Prostate gland (tissue), 2 donors: ENCODE results near the gene TCP11L2. TPM values are rescaled to one million over a fixed set of nuclear protein-coding genes. Genes with fewer than 3 reads are reported as not detected.

Source experiments
- DNase-seq: peaks from one replicate; pipeline ENCODE4 v3.0.0-alpha.2; 2019; ENCODE audit warnings: low spot score
- H3K27ac ChIP-seq, 2 donors: fragments of 200-600 bp; sonication (generic); 2 replicates each; pipeline ENCODE4 v1.5.1; 2017 to 2019
- H3K27me3 ChIP-seq: fragments of 200-600 bp; sonication (generic); replicated peaks from 2 replicates; pipeline ENCODE4 v1.5.1; 2019; ENCODE audit not compliant: insufficient read depth
- H3K36me3 ChIP-seq, 2 donors: fragments of 200-600 bp; sonication (generic); 1 replicate in 1 of 2; 2 replicates in 1 of 2; pipeline versions ENCODE4 v1.5.1 to v1.8.1; 2017 to 2019
- H3K4me1 ChIP-seq: fragments of 200-600 bp; sonication (generic); replicated peaks from 2 replicates; pipeline ENCODE4 v1.5.1; 2019
- H3K4me3 ChIP-seq, 2 donors: fragments of 200-600 bp; sonication (generic); 2 replicates each; pipeline ENCODE4 v1.5.1; 2017 to 2019
- H3K9me3 ChIP-seq: fragments of 200-600 bp; sonication (generic); 2 replicates; pipeline ENCODE4 v1.5.1; 2017
- CTCF ChIP-seq, 4 experiments: fragments of 200-600 bp in 2 of 4; fragments of 450-650 bp in 2 of 4; sonication (generic) in 2 of 4; IDR thresholded peaks; 1 replicate in 3 of 4; 2 replicates in 1 of 4; pipeline ENCODE4 v1.5.1; 2016 to 2019; ENCODE audit warnings: antibody characterized with exemption in 4 of 4, mild to moderate bottlenecking in 2 of 4, moderate library complexity in 2 of 4
- POLR2A ChIP-seq: fragments of 450-650 bp; IDR thresholded peaks from one replicate; pipeline ENCODE4 v1.6.1; 2016; ENCODE audit warnings: antibody characterized with exemption, mild to moderate bottlenecking
- POLR2AphosphoS5 ChIP-seq: sonication (generic); formaldehyde crosslinking; IDR thresholded peaks from one replicate; pipeline ENCODE4 v1.6.1; 2017; ENCODE audit warnings: antibody characterized with exemption
- WGBS: methylation state at CpG from one replicate; pipeline ENCODE4 v1.1.5; 2018; 5-methylcytosine and 5-hydroxymethylcytosine counted together
- intact Hi-C: fragments of 100-400 bp; cut with DNase I; formaldehyde crosslinking; loops from one replicate; pipeline ENCODE4 v1.14.2; 2022
- total RNA-seq, 2 donors: library from RNA; depleted of rRNA; stranded (reverse); fragments of >200 nt; gene quantifications; one replicate each; pipeline ENCODE4 v1.1.0, GENCODE V29; 2016

Gene TCP11L2
- total RNA-seq: 10 to 100 TPM; 20.0 to 30.6 TPM

- H3K4me1 ChIP-seq: no peaks in the 10 kb centered on the region
- under 1% methylated on average over 51 of the region's 76 CpGs for WGBS
- H3K9me3 ChIP-seq: no peaks in the 10 kb centered on the region
- H3K27ac ChIP-seq: peak within 1 kb of the TSS; percentile 95 to 96
- intact Hi-C loops: no loop called here
- H3K4me3 ChIP-seq: peak within 1 kb of the TSS; percentile 93 to 97
- TF ChIP-seq CTCF (IDR thresholded peaks at IDR 0.05): no peak
- TF ChIP-seq POLR2A: peak; percentile 61
- peak; percentile 68 for TF ChIP-seq POLR2AphosphoS5
- peak; percentile 90 for DNase-seq
- H3K36me3 ChIP-seq: no peaks in the 10 kb centered on the region
- no peaks in the 10 kb centered on the region for H3K27me3 ChIP-seq
These were observed at the start of gene TCP11L2 for GRCh38 chr12:106302401-106303201. TSS of gene TCP11L2 (plus strand) at chr12:106302733. CDS start at chr12:106311076, 8,343 bp downstream.

- no peak for TF ChIP-seq CTCF (IDR thresholded peaks at IDR 0.05)
- no peak for TF ChIP-seq POLR2A
- TF ChIP-seq POLR2AphosphoS5: no peak
- Histone ChIP-seq H3K4me1 (no peaks in the 10 kb centered on the region), H3K9me3 (no peaks in the 10 kb centered on the region), H3K27ac (no peak overlapping the region), H3K27me3 (no peaks in the 10 kb centered on the region), H3K36me3 (no peaks in the 10 kb centered on the region), H3K4me3 (no peak overlapping the region)
- WGBS: 82% methylated on average over 3 of the region's 3 CpGs
- intact Hi-C loops: no loop called here
- no peak for DNase-seq
These were observed 47.8 kb upstream of the TCP11L2 start for GRCh38 chr12:106254724-106255123.

- Histone ChIP-seq H3K4me3 (no peak overlapping the region), H3K27me3 (no peaks in the 10 kb centered on the region), H3K4me1 (no peaks in the 10 kb centered on the region), H3K27ac (no peak overlapping the region), H3K9me3 (no peaks in the 10 kb centered on the region), H3K36me3 (no peaks in the 10 kb centered on the region)
- DNase-seq: no peak
- TF ChIP-seq POLR2AphosphoS5 (no peak), CTCF (IDR thresholded peaks at IDR 0.05) (no peak), POLR2A (no peak)
- 90% methylated on average over 3 of the region's 3 CpGs for WGBS
- intact Hi-C loops: no loop called here
These were observed 47.0 kb upstream of the TCP11L2 start for GRCh38 chr12:106255493-106255892.

GRCh38 chr12:106255952-106256351, 46.6 kb upstream of the TCP11L2 start:
- no peak overlapping the region for H3K4me3 ChIP-seq
- DNase-seq: no peak
- no peaks in the 10 kb centered on the region for H3K27me3 ChIP-seq
- TF ChIP-seq CTCF (IDR thresholded peaks at IDR 0.05): no peak
- TF ChIP-seq POLR2AphosphoS5: no peak
- TF ChIP-seq POLR2A: no peak
- no peaks in the 10 kb centered on the region for H3K9me3 ChIP-seq
- H3K4me1 ChIP-seq: no peaks in the 10 kb centered on the region
- 71% methylated on average over 5 of the region's 5 CpGs for WGBS
- H3K27ac ChIP-seq: no peak overlapping the region
- intact Hi-C loops: no loop called here
- no peaks in the 10 kb centered on the region for H3K36me3 ChIP-seq

GRCh38 chr12:106256524-106256923, 46.0 kb upstream of the TCP11L2 start:
- Histone ChIP-seq H3K9me3 (no peaks in the 10 kb centered on the region), H3K27ac (no peak overlapping the region), H3K4me1 (no peaks in the 10 kb centered on the region), H3K4me3 (no peak overlapping the region), H3K36me3 (no peaks in the 10 kb centered on the region), H3K27me3 (no peaks in the 10 kb centered on the region)
- intact Hi-C loops: no loop called here
- TF ChIP-seq POLR2A: no peak
- TF ChIP-seq POLR2AphosphoS5: no peak
- TF ChIP-seq CTCF (IDR thresholded peaks at IDR 0.05): no peak
- DNase-seq: no peak
